Stimulated activated CD4-positive, alpha-beta T cell treated with anti-CD3 and anti-CD28 coated beads, Interleukin-2, amount 100 ng/mL, for 24 hours (primary cell): ENCODE data around the gene GUCY1A2.
"Not testable (repeated sequence)": the region's sequence is repeated elsewhere in the genome, so short reads cannot be mapped to it uniquely, and the experiment has no call there.

Experiments used
- DNase-seq, 2 donors: peaks; one replicate each; pipeline ENCODE4 v3.0.0-alpha.2; 2020

GUCY1A2 gene

DNA sequence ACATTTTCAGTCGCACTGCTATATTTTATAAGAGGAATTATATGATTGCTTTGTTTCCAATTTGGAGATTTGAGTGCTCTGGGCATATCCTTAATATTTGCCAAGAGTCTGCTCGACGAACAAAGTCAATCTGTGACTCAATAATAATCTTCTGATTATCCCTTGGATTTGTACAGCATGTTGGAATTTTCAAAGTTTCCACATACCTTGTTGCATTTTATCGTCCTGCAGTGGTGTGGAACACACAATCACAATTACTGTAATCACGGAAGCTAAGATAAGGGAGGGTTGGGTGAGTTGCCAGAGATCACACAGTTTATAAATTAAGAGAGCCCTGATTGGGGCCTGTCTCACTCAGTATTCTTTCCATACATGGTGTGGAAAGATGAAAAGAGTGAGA lies 189.3 kb downstream of the GUCY1A2 start:
- no peak for DNase-seq

DNA sequence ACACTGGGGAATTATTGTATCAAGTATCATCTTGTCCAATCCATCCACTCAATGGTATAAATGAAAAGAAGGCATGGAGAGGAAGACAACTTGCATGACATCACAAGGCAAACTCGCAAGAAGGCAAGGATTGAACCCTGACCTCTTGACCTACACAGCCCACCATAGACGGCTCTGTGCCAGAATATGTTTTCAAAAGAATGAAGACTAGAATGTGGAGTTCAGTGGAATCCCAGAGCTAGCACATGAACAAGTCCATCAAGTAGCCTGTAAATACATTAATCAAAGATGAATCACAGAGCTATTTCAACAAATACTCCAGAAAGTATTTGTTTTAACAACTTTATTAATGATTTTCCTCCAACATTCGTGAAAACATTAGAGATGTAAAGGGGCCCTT lies 189.7 kb downstream of the GUCY1A2 start:
- no peak for DNase-seq

DNA sequence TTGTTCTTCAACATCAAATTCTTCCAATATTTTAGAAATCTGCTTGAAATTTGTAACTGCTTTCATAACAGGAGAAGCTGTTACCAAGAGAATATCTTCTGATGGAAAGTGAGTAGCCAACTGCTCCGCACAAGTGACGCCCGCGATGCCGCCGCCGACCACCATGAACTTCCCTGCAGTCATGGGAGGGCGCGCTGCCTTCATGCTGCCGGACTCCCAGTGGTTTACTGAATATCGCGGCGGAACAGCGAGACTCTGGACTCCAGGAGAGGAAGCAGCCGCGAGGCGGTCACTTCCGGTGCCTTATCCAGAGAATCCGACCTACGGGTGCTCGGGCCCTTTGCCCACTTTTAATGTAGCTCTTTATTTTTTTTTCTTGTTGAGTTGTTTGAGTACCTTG lies 190.6 kb downstream of the GUCY1A2 start:
- DNase-seq = no peak

DNA sequence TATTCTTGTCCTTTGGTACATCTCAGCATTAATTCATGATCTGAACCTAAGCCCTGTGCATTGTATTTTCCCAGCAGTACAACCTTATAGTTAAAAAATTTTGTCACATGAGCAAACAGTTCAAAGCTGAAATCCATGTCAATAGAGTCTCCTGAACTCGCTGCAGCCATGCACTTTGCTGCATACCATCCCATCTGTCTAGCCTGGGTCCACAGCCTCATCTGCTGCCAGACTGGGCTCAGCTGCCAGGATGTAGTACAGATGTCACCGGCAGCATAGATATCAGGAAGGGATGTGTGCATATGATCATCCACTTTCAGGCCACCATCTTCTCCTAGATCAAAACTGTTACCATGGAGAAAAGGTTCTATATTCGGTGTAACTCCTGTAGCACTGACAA lies 191.7 kb downstream of the GUCY1A2 start:
- not testable (repeated sequence) for DNase-seq

DNA sequence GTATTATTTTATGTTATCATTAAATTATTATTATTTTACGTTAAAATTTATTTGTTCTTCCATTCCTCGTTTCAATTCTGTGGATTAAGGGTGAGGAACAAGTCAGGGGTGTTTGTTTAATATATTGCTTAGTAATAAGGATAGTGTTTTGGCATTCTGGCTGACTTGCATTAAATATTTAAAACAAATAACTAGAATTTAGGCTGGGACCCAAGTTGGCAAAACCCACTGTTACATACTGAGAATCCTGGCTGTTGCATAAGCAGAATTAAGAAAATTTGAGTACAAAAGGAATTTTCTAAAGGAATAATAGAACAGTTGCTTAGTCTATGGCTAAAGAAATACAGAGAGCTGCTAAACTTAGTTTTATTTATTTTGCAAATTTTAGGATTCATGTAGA lies 196.4 kb downstream of the GUCY1A2 start:
- DNase-seq = no peak

DNA sequence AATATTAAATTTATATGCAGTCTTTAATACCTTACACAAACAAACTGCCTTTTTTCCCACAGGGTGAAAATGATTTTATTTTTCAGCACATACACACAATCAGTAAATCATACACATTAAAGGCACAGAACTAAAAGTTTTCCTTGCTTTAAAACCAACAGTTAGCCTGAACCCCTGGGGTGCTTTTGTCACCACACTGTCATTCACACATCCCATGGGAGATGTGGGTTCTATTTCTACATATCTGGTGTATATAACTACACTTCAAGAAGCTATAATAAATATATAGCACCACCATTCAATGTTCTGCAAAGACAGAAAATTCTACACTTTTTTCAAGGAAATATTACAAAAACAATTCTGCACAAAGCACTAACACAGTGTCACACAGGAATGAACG lies 197.0 kb downstream of the GUCY1A2 start:
- DNase-seq = no peak

DNA sequence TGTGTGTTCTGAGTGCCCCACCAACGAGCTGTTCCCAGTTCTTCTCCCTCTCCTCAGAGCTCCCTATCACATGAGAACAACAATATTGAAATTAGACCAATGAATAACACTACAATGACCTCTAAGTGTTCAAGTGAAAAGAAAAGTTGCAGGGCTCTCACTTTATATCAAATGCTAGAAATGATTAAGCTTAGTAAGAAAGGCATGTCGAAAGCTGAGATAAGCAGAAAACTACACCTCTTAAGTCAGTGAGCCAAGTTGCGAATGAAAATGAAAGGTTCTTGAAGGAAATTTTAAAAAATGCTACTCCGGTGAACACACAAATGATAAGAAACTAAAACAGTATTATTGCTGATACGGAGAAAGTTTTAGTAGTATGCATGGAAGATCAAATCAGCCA lies 199.8 kb downstream of the GUCY1A2 start:
- DNase-seq = no peak

DNA sequence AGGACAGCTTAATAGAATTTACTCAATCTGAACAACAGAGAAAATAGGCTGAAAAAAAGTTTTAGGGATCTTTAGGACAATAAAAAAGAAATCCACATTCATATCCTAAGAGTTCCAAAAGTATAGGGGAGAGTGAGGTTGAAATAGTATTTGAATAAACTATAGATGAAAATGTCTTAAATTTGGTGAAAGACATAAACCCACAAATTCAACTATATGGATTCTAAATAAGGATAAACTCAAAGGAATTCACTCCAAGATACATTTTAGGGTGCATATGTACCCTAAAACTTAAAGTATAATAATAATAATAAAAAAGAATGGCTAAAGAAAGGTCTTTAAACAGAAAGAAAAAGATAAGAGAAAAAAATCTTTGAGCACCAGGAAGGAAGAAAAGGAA lies 203.1 kb downstream of the GUCY1A2 start:
- DNase-seq = no peak

DNA sequence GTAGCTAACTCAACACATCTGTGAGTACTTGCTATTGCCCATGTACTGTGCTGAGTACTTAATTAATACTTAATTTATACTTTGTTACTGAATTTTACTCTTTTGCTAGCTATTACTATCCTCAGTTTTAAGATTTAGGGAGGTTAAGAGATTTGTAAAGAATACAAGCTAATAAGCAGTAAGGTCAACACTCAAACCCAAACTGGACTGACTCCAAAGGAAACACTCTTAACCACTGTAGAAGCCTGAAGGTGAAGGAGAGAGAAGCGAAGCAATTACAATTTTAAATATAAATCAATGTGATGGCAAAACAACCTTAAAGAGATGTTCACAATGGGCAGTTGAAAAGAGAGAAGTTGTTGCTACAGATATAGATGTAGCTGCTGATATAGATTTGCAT lies 204.5 kb downstream of the GUCY1A2 start:
- no peak for DNase-seq

DNA sequence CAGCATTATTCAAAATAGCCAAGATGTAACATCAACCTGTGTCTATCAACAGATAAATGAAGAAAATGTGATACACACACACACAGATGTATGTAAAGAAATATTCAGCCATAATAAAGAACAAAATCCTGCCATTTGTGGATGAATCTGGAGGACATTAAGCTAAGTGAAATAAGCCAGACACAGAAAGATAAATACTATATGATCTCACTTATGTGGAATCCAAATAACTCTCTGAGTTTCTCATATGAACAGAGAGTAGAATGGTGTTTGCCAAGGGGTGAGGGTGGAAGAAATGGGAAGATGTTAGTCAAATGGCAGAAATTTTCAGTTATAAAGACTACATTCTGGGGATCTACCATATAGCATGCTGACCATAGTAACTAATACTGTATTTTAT lies 224.2 kb downstream of the GUCY1A2 start:
- no peak for DNase-seq

DNA sequence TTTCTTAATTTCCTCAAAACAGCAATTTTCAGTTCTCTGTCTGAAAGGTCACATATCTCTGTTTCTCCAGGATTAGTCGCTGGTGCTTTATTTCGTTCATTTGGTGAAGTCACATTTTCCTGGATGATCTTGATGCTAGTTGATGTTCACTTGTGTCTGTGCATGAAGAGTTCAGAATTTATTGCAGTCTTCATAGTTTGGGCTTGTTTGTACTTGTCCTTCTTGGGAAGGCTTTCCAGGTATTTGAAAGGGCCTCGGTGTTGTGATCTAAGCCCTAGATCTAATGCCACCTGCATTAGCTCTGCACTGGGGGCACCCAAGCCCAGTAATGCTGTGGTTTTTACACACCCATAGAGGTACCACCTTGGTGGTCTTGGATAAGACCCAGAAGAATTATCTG lies 228.9 kb downstream of the GUCY1A2 start:
- DNase-seq = no peak

DNA sequence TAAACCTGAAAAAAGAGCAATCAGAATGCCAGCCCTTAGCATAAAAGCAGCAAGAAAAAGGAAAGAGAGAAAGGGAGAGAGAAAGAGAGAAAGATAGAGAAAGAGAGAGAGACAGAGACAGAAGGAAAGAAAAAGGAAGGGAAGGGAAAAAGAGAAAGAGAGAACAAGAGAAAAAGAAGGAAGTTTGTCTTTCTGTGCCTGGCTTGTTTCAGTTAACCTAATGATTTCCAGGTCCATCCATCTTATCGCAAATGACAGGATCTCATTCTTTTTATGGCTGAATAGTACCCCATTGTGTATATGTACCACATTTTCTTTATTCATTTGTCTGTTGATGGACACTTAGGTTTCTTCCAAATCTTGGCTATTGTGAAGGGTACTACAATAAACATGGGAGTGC lies 230.8 kb downstream of the GUCY1A2 start:
- no peak for DNase-seq

DNA sequence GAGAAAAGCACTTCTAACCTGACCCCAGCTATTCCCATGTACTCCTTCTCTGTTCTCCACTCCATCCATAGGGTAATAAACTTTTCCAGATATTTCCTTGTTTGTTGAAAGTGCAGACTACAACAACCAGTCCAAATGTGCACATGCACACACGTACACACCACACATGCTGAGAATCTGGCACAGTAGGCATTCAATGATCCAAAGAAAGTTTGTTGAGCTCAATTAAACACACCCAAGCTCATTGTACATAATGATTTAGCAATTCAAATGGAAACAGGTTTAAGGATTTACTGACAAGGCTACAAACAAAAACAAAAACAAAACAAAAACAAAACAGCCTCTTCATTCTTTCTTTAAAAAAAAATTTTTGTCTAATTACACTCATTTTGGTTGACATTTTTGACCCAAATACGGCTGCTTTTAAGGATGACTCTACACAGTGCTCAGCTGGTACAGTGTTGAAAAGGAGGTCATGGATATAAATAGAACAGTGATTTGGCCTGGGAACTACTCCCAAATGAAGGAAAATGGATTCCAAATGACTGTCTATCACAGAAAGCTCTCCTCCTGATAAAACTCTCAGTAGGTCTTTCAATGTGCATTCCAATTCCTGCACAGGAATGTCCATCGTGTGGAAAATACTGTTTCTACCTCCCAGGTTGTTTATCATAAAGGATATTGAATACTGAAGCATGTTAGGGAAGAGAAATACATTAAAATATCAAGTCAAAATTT lies 232.2 kb downstream of the GUCY1A2 start:
- no peak for DNase-seq

DNA sequence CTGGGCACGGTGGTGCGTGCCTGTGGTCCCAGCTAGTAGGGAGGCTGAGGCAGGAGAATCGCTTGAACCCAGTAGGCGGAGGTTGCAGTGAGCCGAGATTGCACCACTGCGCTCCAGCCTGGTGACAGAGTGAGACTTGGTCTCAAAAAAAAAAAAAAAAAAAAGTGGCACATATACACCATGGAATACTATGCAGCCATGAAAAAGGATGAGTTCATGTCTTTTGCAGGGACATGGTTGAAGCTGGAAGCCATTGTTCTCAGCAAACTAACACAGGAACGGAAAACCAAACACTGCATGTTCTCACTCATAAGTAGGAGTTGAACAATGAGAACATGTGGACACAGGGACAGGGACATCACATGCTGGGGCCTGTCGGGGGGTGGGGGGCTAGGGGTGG lies 241.0 kb downstream of the GUCY1A2 start:
- DNase-seq = not testable (repeated sequence)

DNA sequence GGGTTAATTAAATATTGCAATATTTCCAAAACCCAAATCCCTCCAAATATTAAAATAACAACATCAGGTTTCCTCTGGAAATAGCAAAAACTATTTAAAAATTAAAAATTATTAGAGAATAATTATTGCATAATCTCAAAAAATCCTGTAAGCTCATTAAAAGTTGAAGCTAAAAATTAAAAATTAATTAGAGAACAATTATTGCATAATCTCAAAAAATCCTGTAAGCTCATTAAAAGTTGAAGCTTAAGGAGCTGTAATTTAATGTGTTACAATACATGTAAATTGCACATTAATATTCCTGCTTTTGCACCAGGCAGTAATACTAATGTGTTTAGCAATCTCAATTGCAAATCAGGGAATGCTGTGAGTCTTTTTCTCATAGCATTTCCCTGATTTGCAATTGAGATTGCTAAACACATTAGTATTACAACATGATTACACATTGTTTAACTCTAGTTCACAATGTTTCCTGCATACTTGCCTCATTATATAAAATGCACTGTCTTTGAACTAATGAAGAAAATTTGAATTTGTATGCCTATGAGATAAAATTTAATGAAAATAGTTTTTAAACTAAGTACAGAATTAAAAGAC lies 247.7 kb downstream of the GUCY1A2 start:
- DNase-seq = no peak

DNA sequence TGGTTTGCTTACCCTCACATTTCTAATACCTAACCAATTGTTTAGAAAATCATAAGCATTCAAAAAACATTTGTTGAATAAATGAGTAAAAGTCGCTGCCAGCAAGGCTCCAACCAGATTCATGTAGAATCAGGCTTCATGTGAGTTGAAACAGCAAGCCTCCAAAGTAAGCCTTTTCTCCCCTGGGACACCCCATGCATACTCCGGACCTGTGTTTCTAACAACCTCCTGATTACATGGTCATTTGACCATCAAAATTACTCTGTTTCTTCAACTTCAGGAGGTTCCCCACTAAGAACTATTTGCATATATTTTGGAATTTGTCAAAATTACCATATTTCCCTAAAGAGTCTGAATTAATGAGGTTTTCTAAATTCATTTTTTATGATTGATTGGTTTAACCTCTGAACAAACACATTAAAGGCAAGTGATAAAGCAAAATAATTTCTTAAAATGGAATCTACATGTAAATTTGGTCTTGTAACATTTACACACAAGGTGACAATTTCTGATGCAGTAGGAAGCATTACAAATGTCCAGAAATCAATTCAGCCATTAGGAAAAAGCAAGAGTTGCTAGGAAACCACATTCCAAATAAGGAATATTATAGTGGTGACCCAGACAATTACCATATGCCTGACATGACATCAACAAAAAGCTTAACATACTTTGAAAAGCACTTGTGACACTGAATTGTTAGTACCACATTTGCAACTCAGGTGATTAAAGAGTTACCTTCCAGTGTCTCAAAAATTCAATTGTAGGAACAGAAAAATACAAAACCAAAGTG lies 252.6 kb downstream of the GUCY1A2 start:
- DNase-seq = no peak

DNA sequence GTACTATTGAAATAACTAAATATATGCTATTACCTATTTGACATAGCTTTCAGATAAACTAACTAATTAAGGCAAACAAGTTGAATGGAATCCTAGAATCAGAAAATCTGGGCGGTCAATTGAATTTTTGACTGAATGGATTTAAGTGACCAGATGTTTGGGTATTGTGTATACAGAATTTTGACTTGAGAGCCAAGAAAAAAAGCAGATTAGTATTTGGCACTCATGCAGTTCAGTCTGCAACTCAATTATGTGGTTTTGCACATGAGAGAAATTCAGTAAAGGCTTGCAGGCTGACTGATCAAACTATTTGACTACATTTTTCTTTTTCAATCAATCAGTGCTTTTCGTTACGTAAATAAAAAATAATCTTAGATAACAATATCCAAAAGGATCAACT lies 254.8 kb downstream of the GUCY1A2 start:
- no peak for DNase-seq

DNA sequence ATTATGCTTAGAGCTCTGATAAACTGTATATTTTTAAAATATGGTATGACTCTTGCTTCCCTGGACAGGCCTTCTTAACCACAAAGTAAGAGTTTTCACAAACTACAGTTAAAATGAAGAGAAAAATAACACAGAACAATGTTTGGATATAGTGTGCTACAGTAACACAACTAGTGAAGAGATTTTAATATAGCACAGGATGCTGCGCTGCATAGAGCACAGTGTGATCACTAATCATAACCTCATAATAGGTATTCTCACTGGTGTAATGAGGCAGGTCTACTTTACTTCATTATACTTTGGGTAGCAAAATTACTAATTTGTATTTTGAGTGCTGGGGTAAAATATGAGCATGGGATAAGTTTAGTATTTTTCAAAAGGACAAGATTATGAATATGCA lies 256.5 kb downstream of the GUCY1A2 start:
- no peak for DNase-seq

DNA sequence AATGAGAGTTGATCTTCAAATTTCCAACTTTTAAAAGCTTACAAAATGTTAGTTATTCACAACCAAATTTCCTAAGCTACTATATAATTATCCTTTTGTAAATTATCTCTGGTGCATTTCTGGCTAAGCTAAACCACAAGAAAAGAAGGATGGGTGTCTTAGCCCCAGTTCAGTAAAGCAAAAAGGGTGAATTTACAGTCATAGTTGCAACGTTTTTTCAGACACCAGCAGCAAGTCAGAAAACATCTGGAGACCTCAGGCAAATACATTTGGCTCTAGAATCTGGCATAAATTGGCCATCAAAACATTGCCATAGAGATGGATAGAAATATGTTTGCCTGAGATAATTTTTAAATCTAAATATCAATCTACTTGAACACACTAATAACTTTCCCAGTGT lies 257.0 kb downstream of the GUCY1A2 start:
- DNase-seq = no peak

DNA sequence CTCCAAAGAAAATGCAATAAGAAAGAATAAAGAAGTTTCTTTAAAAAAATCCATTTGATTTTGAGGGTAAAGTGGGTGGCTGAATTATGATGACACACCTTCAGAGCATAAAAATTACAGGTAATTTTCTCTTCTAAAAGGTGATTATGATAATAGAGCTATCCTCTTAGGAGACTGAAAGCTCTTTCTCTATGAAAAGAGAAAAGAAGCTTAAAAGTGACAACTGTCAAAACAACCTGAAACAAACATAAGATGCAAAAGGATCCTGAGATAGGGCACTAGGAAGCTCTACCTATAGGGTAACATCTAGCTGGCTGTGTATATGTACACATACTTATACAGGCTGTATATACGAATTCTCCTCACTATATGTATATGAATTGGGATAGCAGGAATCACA lies 270.2 kb downstream of the GUCY1A2 start:
- no peak for DNase-seq

DNA sequence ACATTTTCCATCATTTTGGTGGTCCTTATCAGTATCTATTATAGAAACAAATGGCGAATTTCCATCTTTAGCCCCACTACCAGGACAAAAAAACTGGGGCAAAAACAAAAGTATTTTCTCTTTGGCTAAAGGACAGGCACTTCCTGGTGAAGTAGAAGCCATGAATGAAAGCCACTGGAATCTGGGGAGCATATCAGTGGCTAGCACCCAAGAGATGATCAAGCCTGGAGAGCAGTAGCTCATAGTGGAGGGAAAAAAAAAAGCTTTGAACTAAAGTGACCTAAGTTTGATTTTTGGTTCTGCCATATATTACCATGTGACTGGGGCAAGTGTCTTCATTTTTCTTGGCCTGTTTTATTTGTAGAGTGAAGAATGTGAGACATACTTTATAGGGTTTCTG lies 272.3 kb downstream of the GUCY1A2 start:
- no peak for DNase-seq

DNA sequence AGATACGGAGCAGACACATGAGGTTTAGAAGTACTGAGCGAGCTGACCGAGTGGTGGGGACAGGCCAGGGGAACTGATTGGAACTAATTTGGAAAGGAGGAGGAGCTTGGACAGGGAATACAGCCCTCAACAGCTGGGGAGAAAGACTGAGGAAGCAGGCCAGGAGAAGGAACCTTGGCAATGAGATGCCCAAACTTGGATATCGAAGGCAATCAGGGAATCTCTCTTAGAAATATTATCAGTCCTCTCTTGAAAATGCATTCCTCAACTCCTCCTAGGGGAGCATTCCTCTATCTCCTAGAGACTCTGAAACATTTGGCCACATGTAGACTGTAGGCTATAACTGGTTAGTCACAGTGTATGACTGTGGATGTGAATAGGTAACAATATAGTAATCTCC lies 284.6 kb downstream of the GUCY1A2 start:
- no peak for DNase-seq

DNA sequence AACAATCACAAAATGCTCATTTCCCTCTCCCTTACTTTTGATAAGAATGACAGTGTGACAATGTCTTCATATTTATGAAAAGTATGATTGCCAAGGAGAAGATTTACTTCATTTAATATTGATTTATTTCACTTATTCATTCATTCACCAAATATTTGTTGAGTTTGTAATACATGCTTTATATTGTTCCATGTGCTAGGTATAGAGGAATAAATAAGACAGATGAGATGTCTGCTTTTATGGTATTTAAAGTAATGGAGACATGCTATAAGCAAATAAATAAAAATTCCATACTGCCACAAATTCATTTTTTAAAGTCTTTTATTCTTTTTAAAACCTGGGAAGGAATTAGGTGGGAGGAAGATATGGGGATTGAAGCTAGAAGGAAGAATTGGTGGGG lies 289.4 kb downstream of the GUCY1A2 start:
- no peak for DNase-seq

DNA sequence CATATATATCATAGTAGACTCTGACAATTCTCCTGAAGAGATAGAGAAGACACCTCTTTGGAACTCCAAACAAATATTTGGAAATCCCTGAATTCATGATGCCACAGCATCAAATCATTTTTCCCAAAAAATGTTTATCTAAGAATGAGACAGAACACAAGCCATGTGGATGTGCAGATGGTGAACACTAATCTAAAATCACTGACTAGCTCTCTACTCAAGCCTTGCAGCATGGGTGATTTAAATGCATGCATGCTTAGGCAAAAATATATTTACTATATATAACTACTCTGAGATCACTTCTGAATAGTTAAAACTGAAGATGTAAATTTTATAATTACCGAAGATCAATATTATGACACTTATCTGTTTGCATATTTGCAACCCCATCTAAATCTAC lies 289.9 kb downstream of the GUCY1A2 start:
- DNase-seq = no peak
